Measurements from ENCODE around the gene GOLGB1.
A peak's percentile ranks its signal among the peaks of the same experiment; 100 is the strongest.
"Not testable (repeated sequence)": the region's sequence is repeated elsewhere in the genome, so short reads cannot be mapped to it uniquely, and the experiment has no call there.

GOLGB1 gene

DNA sequence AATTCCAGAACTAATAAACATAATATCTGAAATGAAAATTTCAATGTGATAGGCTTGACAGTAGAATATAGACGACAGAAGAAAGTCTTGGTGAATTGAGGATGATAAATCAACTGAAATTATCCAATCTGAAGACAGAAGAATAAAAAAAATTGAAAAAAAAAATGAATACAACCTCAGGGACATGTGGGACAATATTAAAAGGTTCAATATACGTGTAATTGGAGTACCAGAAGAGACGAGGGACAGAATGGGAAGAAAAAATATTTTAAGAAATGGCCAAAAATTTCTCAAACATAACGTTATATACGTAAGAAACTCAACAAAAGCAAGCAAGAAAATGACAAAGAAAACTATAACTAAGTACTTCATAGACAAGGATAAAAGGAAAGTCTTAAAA, 45.6 kb downstream of the GOLGB1 start:
- no peak for DNase-seq
- in situ Hi-C loops (cut with MboI; ENCODE audit: low pct_unique_long_range_greater_than_20kb, low sequenced_read_pairs): no loop called here

DNA sequence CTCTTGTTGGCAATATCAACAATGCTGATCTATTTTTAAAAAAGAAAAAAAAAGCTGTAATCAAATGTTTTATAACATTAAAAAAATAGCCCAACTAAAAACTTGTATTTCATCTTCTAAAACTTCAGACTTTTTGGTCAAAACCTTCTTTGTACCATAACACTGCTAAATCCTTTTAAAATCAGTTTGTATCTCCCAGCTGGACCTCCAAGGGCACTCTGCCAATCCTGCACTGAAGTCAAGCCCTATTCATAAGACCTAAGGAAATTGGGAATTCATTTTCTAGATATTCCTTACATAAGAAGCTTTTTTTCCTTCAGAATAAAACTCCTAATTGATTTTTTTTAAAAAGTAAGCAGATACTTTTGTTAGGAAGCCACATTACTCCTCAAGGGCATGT, 50.6 kb downstream of the GOLGB1 start:
- in situ Hi-C loops (cut with MboI; ENCODE audit: low pct_unique_long_range_greater_than_20kb, low sequenced_read_pairs): no loop called here
- DNase-seq: no peak

DNA sequence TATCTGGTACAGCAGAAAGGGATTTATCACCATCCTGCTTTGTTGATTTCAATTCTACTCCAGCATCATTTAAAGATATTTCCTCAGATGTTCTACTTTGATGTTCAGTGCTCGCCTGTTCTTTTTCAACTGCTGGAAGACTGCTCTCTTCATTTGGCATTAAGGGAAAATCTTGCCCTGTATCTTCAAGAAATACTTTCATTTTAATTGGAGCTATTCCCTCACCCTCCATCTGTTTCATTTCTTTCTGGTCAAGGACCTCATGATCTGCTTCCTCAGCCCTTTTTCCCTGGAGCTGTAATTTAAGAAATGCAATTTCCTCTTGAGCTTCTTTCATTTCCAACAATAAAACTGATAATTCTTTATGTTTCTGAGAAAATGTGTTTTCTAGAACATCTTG, 51.1 kb downstream of the GOLGB1 start:
- no peak for DNase-seq
- in situ Hi-C loops (cut with MboI; ENCODE audit: low pct_unique_long_range_greater_than_20kb, low sequenced_read_pairs): no loop called here

DNA sequence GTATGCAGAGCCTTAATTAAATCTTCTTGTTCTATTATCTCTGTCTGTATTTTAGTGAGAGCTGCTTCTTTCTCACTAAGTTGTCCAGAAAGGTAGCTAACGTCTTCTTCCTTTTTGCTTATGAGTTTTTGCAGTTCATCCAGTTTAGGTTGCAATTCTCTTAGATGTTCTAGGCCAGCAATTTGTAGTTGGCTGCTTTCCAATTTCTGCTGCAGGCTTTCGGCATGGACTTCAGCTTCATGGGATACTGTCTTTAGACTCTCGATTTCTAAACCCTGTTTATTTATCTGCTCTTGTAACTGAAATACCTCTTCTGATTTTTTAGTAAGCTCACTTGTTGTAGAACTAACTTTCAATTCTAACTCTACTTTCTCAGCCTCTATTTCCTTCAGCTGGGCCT, 53.4 kb downstream of the GOLGB1 start:
- in situ Hi-C loops (cut with MboI; ENCODE audit: low pct_unique_long_range_greater_than_20kb, low sequenced_read_pairs): no loop called here
- DNase-seq: no peak

DNA sequence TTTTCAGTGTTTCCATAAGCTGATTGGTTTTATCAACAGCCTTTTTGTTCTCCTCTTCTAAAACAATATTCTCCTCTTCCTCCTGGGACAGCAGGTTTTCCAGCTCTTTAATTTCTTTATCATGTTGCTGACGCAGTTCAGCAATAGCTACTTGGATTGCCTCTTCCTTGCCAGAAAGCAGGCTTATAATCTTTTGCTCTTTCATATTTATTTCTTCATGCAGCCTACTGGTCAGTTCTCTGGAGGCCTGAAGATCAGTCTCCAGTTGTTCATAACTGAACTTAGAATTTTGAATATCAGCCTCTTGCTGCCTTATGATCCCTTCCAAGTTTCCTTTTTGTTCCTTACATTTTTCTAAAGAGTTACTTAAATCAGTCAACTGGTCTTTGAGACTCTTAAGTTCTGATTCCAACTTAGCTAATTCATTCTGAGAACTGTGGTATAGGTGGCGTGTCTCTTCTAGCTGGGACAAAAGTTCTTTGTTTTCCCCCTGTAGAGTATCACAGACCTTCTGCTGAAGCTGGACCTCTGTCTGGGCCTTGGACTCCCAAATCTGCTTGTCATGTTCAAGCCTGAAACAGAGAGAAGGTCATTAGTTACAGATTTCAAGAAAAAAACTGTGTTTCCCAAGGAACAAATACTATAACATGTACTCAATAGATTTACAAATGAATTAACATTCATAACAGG, 57.4 kb downstream of the GOLGB1 start:
- no peak for DNase-seq
- in situ Hi-C loops (cut with MboI; ENCODE audit: low pct_unique_long_range_greater_than_20kb, low sequenced_read_pairs): no loop called here

DNA sequence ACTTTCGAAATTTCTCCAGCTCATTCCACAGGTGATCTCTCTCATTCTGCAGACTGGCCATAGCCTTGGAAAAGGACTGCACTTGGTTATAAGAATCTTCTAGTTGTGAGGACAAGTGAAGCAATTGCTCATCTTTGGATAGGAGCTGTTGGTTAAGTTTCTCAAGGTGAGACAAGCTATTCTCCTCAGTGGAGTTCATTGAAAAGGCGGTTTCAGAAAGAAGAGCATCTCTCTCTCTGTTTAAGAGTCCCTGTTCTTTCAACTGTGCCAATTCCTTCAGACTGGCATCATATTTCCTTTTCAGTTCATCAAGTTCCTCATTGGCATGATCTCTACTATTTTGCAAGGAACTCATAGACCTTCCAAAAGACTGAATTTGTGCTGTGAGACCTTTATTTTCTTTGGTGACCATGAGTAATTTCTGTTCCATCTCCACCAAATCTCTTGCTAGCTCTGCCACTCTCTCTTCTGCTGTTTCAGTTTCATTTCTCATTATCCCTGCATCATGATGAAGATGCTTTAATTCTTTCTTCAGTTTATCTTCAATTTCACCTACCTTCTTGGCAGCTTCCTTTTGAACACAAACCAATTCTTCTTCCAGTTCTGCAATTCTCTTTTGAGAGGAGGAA, 58.6 kb downstream of the GOLGB1 start:
- in situ Hi-C loops (cut with MboI; ENCODE audit: low pct_unique_long_range_greater_than_20kb, low sequenced_read_pairs): no loop called here
- no peak for DNase-seq

DNA sequence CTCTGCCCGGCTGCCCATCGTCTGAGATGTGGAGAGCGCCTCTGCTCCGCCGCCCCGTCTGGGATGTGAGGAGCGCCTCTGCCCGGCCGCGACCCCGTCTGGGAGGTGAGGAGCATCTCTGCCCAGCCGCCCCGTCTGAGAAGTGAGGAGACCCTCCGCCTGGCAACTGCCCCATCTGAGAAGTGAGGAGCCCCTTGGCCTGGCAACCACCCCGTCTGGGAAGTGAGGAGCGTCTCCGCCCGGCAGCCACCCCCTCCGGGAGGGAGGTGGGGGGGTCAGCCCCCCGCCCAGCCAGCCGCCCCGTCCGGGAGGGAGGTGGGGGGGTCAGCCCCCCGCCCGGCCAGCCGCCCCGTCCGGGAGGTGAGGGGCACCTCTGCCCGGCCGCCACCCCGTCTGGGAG, 60.8 kb downstream of the GOLGB1 start:
- DNase-seq; in situ Hi-C loops (cut with MboI; ENCODE audit: low pct_unique_long_range_greater_than_20kb, low sequenced_read_pairs): not testable (repeated sequence)

DNA sequence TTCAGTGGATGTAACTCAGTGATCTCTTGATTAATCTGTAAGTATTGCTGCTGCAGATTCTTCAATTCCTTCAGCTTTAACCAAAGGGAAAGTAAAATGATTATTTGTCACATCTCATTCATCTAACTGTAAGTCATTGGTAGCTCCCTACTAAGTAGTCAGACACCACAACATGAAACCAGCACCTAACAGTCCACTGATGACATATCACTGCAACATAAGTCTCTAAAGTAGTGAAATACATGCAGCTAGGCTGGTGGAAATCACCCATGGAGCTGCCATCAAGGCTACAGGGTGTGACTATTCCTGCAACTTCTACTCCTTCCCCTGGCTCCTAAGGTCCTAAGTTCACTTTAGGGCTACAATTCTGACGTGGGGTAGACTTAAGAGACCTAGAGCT, 67.7 kb downstream of the GOLGB1 start:
- no peak for DNase-seq
- in situ Hi-C loops (cut with MboI; ENCODE audit: low pct_unique_long_range_greater_than_20kb, low sequenced_read_pairs): no loop called here

DNA sequence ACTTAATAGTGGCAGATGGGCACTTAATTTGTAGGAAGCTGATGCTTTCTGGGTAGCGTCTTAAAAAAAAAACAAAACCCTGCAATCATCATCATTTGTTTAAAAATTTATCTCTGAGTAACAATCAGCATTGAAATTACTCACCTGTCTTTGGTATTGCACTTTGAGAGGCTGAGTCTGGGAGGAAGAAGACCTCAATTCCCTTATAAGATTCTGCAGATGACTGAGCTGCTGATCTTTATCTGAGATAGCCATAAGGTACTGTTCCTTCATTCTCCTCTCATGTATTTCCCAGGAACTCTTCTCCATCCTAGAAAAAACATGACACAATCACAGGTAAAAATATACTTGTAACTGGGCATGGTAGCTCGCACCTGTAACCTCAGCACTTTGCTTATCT, 72.4 kb downstream of the GOLGB1 start:
- no peak for DNase-seq
- in situ Hi-C loops (cut with MboI; ENCODE audit: low pct_unique_long_range_greater_than_20kb, low sequenced_read_pairs): no loop called here

DNA sequence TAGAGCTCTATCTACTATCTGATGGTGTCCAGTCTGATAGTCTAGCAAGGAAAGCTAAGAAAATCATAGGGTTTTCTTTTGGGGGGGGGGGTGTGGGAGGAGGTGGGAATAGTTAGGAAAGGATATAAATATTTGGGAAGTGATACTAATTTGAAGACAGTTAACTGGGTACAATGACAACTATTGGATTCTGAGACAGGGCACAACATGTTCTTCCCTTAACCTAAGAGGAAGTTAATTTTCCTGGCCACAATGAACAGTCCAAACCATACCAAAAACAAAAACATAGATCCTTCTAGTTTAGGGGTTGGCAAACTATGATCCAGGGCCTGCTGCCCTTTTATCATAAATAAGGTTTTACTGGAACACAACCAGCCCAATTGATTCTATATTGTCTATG, 78.9 kb downstream of the GOLGB1 start:
- in situ Hi-C loops (cut with MboI; ENCODE audit: low pct_unique_long_range_greater_than_20kb, low sequenced_read_pairs): no loop called here
- DNase-seq: no peak

DNA sequence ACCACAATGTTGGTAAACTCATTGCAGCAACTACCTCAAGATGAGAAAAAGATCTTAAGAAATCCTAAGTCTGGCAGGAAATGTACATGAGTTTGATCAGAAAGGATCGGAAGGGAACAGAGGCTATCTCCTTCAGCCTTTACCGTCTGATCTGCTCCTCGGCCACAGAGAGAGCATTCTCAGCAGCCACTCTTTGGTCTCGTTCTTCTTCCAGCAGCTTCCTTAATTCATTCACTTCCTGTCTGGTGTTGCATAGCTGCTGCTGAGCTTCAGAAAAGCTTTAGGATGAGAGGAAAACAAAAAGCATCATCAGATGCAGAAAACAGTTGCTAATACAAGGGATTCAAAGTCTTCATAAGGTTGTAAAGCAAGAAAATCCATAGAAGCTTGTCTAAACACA, 82.2 kb downstream of the GOLGB1 start:
- in situ Hi-C loops (cut with MboI; ENCODE audit: low pct_unique_long_range_greater_than_20kb, low sequenced_read_pairs): no loop called here
- no peak for DNase-seq

DNA sequence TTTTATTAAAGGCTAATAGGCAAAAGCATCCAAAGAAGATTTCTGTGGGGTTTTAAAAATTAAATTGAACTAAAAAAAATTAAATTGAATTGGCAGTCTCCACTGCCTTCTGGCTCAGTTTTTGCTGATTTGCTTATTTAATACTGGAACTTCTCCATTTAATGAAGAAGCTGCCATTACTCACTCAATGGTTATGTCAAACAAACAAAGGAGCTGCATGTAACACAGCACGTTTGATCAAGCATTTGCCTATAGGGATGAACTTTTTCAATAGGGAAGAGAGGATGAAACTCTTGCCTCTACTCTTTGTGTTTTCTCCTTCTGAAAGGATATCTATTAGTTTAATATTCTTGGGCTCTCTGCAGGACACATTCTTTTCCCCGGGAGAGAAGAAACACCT, 84.1 kb downstream of the GOLGB1 start:
- no peak for DNase-seq
- in situ Hi-C loops (cut with MboI; ENCODE audit: low pct_unique_long_range_greater_than_20kb, low sequenced_read_pairs): no loop called here

DNA sequence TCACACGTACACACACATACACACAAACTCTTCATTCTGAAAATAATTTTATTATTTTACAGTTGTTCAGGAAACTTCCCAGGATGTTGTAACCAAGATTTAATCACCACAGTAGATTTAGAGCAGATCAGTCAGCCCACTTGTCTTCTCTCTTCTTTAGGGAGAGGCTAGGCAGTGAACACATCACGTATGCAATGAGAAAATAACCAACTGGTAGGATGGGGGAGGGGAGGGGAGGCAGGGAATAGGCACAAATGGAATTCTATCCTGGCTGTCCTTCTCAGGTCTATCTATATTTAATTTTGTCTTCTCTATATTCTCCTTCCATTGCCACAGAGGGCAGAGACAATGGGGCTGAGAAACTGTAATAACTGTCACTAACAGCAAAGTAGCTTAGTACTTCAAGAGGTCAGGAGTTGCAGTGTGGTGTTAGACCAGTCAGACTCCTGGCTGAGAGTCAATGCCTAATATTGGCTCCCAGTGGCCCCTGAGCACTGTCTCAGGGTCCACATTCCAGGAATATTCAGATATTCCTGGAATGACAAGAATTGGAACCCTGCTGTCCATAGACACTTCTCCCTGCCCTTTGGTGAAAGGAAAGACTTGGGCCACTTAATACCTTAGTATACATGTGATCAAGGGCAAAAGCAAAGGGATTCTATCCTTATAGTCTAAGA, 86.2 kb downstream of the GOLGB1 start:
- in situ Hi-C loops (cut with MboI; ENCODE audit: low pct_unique_long_range_greater_than_20kb, low sequenced_read_pairs): no loop called here
- no peak for DNase-seq

DNA sequence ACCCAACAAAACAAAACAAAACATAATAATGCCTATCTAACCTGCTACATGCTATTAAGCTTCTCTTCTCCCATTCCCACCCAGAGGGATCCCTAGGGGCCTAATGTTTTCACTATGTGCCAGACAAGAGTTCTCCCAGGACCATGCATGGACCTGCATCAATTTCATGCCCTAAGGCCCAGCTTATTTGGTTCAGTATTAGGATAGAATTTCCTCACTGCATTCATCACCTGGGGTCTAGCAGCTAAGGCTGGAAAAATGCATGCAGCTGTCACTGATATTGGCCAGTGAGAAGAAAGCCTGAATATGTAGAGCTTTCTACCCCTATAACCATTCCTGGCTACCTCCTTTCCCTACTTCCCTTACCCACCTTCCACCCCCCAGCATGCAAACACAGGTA, 86.8 kb downstream of the GOLGB1 start:
- in situ Hi-C loops (cut with MboI; ENCODE audit: low pct_unique_long_range_greater_than_20kb, low sequenced_read_pairs): no loop called here
- DNase-seq: no peak

DNA sequence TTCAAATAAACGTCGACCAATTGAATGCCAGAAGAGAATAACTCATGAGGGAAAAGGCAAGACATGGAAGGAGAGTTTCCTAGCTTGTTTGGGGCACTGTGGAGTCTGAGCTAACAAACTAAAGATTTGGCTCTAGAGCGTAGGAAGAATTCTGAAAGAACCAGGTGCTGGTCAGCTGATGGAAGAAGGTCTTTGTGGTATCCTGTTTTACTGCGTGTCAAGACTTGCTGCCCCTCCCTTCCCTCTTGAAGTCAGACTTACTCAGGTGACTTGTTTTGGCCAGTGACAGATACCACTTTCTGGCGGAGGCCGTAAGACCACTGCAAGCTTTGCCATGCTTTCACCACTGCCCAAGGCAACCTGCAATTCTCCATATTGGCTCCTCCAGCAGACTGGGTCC, 88.2 kb downstream of the GOLGB1 start:
- DNase-seq: no peak
- in situ Hi-C loops (cut with MboI; ENCODE audit: low pct_unique_long_range_greater_than_20kb, low sequenced_read_pairs): no loop called here

DNA sequence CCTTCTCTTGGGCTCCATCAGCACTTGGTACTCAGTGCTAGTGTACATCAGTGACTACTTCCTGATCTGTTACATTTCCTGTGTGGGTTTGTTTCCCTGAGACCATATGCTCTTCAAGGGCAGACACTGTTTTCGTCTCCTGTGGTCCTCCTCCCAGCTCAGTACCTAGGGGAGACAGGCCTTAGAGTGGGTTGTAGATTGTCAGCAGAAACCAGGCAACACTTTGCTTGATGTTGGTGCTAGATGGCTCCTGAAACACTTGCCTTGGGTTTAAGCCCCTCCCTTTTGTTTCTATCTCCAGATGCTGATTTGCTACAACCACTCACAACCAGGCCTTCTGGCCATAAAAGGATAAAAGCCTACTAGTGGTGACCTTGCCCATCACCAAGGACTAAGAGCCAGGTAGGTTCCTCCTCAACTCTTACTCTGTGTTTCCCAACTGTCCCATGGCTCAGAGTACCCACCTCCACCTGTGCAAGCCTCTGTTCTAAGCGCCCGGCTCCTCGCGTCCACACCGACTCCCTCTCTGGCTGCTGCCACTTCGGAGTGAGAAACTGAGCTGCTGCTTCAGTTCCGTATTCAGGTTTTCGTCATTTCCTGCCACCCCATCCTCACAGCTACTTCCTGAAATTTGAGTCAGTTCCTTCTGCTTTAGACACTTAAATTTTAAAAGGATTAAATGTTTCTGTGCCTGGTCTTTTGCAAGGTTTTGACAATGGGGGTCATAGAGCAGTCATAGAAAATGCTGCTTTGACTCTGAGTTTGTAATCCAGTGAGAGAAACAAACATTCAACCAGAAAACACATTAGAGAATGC, 89.0 kb downstream of the GOLGB1 start, which contains the start of gene HCLS1:
HCLS1 (minus strand) TSS at position 548 of the 816 bp plus-strand sequence. CDS start 2,556 bp downstream, outside the sequence.
- DNase-seq: peak; percentile 94
- in situ Hi-C loops (cut with MboI; ENCODE audit: low pct_unique_long_range_greater_than_20kb, low sequenced_read_pairs): no loop called here

DNA sequence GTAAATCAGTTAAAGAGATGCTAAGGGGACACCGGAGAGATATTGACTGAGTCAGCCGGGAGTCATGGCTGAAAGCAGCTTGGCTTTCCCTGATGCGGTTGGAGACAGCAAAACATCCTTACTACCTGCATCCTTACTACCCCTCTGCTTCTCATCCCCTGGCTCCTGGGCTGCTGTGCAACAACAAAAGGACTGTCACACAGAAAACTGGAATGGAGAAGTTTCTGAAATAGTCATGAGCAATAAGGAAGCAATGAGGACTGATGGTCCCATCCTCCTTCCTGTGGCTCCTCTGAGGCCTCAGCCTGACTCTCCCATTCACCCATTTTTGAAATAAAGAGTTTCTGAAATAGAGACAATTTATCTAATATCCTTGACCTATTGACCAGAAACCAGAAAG, 90.0 kb downstream of the GOLGB1 start:
- no peak for DNase-seq
- in situ Hi-C loops (cut with MboI; ENCODE audit: low pct_unique_long_range_greater_than_20kb, low sequenced_read_pairs): no loop called here

DNA sequence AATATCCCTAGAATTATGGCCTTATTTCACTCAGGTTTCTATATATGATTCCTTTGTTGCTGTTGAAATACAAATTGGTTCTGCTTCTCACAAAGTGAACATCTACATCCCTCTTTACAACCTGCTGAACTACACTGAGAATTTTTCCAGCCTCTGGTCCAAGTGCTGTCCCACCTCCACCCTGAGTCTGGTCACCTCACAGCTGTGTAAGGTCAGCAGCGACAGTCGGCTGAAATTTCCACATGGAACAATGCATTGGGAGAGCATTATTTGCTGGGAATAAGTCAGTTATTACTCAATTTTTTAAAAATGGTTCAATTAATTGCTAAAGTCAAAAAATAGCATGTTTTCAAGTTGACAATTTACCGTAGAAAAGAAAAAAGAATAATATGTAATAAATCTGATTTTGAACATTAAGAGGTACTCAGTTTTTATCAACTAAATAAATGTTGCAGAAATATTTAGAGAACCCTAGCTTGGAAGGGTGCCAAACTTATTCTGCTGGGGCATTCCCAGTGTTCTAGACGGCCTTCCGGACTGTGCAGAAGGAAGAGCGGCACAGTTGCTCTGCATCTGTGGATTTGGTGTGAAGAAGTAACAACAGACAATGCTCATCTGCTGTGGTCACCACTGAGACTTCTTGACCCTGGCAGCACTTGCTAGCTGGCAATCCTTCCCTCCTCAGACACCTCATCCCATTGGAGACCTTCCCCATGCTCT, 90.7 kb downstream of the GOLGB1 start:
- in situ Hi-C loops (cut with MboI; ENCODE audit: low pct_unique_long_range_greater_than_20kb, low sequenced_read_pairs): no loop called here
- no peak for DNase-seq

Measured in KBM-7 (cell line).